Kidney epithelial cell (primary cell): ENCODE results near the gene CNDP1. TPM values are rescaled to one million over a fixed set of nuclear protein-coding genes. Genes with fewer than 3 reads are reported as not detected.

Experiments used
- DNase-seq: peaks from one replicate; pipeline ENCODE4 v3.0.0-alpha.2; 2010; ENCODE audit warnings: low read depth
- H3K27me3 ChIP-seq: 2 replicates; pipeline ENCODE4 v1.6.0; 2011; ENCODE audit warnings: low read length; ENCODE audit not compliant: control insufficient read depth, insufficient read depth
- H3K36me3 ChIP-seq: 2 replicates; pipeline ENCODE4 v1.5.1; 2011; ENCODE audit warnings: low read length; ENCODE audit not compliant: control insufficient read depth, insufficient read depth
- H3K4me3 ChIP-seq: 2 replicates; pipeline ENCODE4 v1.5.1; 2011; ENCODE audit warnings: low read depth, mild to moderate bottlenecking, control low read depth, low read length
- CTCF ChIP-seq: IDR thresholded peaks from 2 replicates; pipeline ENCODE4 v1.5.1; 2011; ENCODE audit warnings: mild to moderate bottlenecking, moderate library complexity, low read length, control low read depth, inconsistent platforms; ENCODE audit not compliant: insufficient read depth, poor library complexity, severe bottlenecking
- total RNA-seq: library from RNA; depleted of rRNA; stranded (reverse); fragments of >200 nt; gene quantifications from 2 replicates; pipeline ENCODE4 v1.2.3, GENCODE V29; 2015

The CNDP1 gene
- total RNA-seq, 1 donor from 2014 or later, result not detected

DNA sequence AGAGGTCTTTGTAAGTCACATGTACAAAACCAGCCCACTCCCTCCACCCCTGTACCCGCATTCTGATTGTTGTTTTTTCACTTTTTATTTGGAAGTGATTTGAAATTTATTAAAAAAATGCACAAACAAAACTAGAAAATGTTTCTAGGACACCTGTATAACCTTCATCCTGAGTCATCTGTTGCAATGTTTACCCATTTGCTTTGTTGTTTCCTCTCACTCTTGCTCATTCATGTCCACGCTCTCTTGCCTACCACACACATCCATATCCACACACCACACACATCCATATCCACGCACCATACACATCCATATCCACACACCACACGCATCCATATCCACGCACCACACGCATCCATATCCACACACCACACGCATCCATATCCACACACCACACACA lies 82.2 kb downstream of the CNDP1 start:
- no peaks in the 10 kb centered on the region for H3K27me3 ChIP-seq
- TF ChIP-seq CTCF, result no peak
- DNase-seq, result no peak
- H3K4me3 ChIP-seq, result no peak overlapping the region
- no peaks in the 10 kb centered on the region for H3K36me3 ChIP-seq

DNA sequence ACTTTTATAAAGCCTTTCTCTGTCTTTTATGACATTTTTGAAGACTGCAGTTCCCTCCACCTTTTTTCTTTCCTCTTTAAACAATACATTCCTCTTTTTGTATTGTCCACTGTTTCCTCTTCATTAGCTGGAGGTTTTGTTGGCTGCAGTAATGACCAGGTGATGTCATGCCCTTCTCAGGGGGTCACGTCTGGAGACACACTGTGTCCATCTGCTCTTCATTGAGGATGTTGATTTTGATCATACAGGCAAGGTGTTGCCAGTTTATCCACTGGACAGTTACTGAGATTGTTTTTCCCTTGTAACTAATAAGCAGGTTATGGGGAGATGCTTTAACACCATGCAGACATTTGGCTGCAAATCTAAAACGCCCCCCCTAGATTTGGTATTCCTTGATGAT lies 83.2 kb downstream of the CNDP1 start:
- no peak overlapping the region for H3K4me3 ChIP-seq
- no peak for TF ChIP-seq CTCF
- no peak for DNase-seq
- H3K27me3 ChIP-seq, result no peaks in the 10 kb centered on the region
- H3K36me3 ChIP-seq, result no peaks in the 10 kb centered on the region

- no peak for DNase-seq
- H3K27me3 ChIP-seq, result no peaks in the 10 kb centered on the region
- no peak for TF ChIP-seq CTCF
- no peak overlapping the region for H3K4me3 ChIP-seq
- no peaks in the 10 kb centered on the region for H3K36me3 ChIP-seq
These were observed 87.8 kb downstream of the CNDP1 start for GRCh38 chr18:74622072-74622471.

GRCh38 chr18:74623047-74623816 lies 88.9 kb downstream of the CNDP1 start:
- no peaks in the 10 kb centered on the region for H3K27me3 ChIP-seq
- H3K36me3 ChIP-seq, result no peaks in the 10 kb centered on the region
- no peak overlapping the region for H3K4me3 ChIP-seq
- DNase-seq, result no peak
- peak; percentile 39 for TF ChIP-seq CTCF

- Histone ChIP-seq H3K4me3 (no peak overlapping the region), H3K27me3 (no peaks in the 10 kb centered on the region), H3K36me3 (no peaks in the 10 kb centered on the region)
- no peak for DNase-seq
- no peak for TF ChIP-seq CTCF
These were observed 90.2 kb downstream of the CNDP1 start for GRCh38 chr18:74624466-74624865.

GRCh38 chr18:74625157-74625556 lies 90.9 kb downstream of the CNDP1 start:
- H3K27me3 ChIP-seq, result no peaks in the 10 kb centered on the region
- H3K36me3 ChIP-seq, result no peaks in the 10 kb centered on the region
- no peak for TF ChIP-seq CTCF
- H3K4me3 ChIP-seq, result no peak overlapping the region
- no peak for DNase-seq
